Endothelial cell (in vitro differentiated cells): ENCODE measurements around the gene EVC. TPM values are rescaled to one million over a fixed set of nuclear protein-coding genes. Genes with fewer than 3 reads are reported as not detected.

Experiments
- DNase-seq: peaks from one replicate; pipeline ENCODE4 v3.0.0; 2021; ENCODE audit warnings: low spot score
- H3K27ac Mint-ChIP-seq: one replicate; pipeline ENCODE4 v1.8.0; 2021; ENCODE audit warnings: mixed read lengths, inconsistent platforms; ENCODE audit not compliant: unreplicated experiment
- H3K27me3 Mint-ChIP-seq: one replicate; pipeline ENCODE4 v1.8.0; 2021; ENCODE audit warnings: mild to moderate bottlenecking, moderate library complexity, mixed read lengths, inconsistent platforms; ENCODE audit not compliant: unreplicated experiment
- H3K36me3 Mint-ChIP-seq: one replicate; pipeline ENCODE4 v1.8.0; 2021; ENCODE audit warnings: mild to moderate bottlenecking, low read depth, mixed read lengths, inconsistent platforms; ENCODE audit not compliant: unreplicated experiment
- H3K4me1 Mint-ChIP-seq: one replicate; pipeline ENCODE4 v1.8.0; 2021; ENCODE audit warnings: mild to moderate bottlenecking, mixed read lengths, inconsistent platforms; ENCODE audit not compliant: unreplicated experiment
- H3K4me3 Mint-ChIP-seq: one replicate; pipeline ENCODE4 v1.8.0; 2021; ENCODE audit warnings: mild to moderate bottlenecking, mixed read lengths, inconsistent platforms; ENCODE audit not compliant: unreplicated experiment
- H3K9me3 Mint-ChIP-seq: one replicate; pipeline ENCODE4 v1.8.0; 2021; ENCODE audit warnings: mixed read lengths, inconsistent platforms; ENCODE audit not compliant: unreplicated experiment
- CTCF ChIP-seq: fragments of 200-600 bp; sonication (generic); IDR thresholded peaks from one replicate; pipeline ENCODE4 v1.5.0; 2021; ENCODE audit warnings: antibody characterized with exemption; ENCODE audit not compliant: unreplicated experiment
- long read RNA-seq: library from polyadenylated mRNA; unstranded; transcript quantifications from one replicate; pipeline ENCODE4 v2.0.0, GENCODE V29; 2020; ENCODE audit not compliant: unreplicated experiment
- total RNA-seq: library from RNA; stranded (reverse); fragmentation: NEBNext Ultra II Directional; extraction: Animal tissue kit (Norgen Biotek cat#: 25700); gene quantifications from one replicate; pipeline ENCODE4 v1.2.1, GENCODE V29; 2021; ENCODE audit not compliant: unreplicated experiment

EVC gene
- 14.9 TPM for total RNA-seq
- long read RNA-seq: 0 reads

- Mint-ChIP-seq H3K27me3 (peaks cover 19% of the 10 kb centered on the region), H3K27ac (no peak within 1 kb of the TSS), H3K36me3 (peaks cover 16% of the 10 kb centered on the region), H3K4me3 (peak within 1 kb of the TSS; percentile 90), H3K4me1 (peaks cover 28% of the 10 kb centered on the region), H3K9me3 (peaks cover 6% of the 10 kb centered on the region)
- no peak for TF ChIP-seq CTCF
- DNase-seq: peak; percentile 72
These were observed at the start of gene EVC for GRCh38 chr4:5710961-5711478. Gene EVC (plus strand): TSS chr4:5711201. CDS start chr4:5711381, 180 bp downstream.

- no peak for DNase-seq
These were observed 49.8 kb upstream of the EVC start for GRCh38 chr4:5661237-5661636.

GRCh38 chr4:5662555-5662954, 48.4 kb upstream of the EVC start:
- H3K27ac Mint-ChIP-seq: no peak overlapping the region
- no peak overlapping the region for H3K4me3 Mint-ChIP-seq
- H3K27me3 Mint-ChIP-seq: peaks cover 1% of the 10 kb centered on the region
- no peaks in the 10 kb centered on the region for H3K4me1 Mint-ChIP-seq
- no peaks in the 10 kb centered on the region for H3K9me3 Mint-ChIP-seq
- DNase-seq: no peak
- peaks cover 19% of the 10 kb centered on the region for H3K36me3 Mint-ChIP-seq
- TF ChIP-seq CTCF: no peak

More at GRCh38 chr4:5661237-5661636, 49.8 kb upstream of the EVC start:
- Mint-ChIP-seq H3K27me3 (peaks cover 1% of the 10 kb centered on the region), H3K4me3 (no peak overlapping the region), H3K36me3 (peaks cover 28% of the 10 kb centered on the region), H3K4me1 (no peaks in the 10 kb centered on the region), H3K9me3 (no peaks in the 10 kb centered on the region), H3K27ac (no peak overlapping the region)
- no peak for TF ChIP-seq CTCF

- Mint-ChIP-seq H3K4me3 (no peak overlapping the region), H3K27ac (no peak overlapping the region), H3K27me3 (peaks cover 2% of the 10 kb centered on the region), H3K4me1 (no peaks in the 10 kb centered on the region), H3K36me3 (peaks cover 27% of the 10 kb centered on the region), H3K9me3 (no peaks in the 10 kb centered on the region)
- TF ChIP-seq CTCF: no peak
- no peak for DNase-seq
These were observed 46.2 kb upstream of the EVC start for GRCh38 chr4:5664778-5665177.

GRCh38 chr4:5666741-5667140, 44.3 kb upstream of the EVC start:
- Mint-ChIP-seq H3K36me3 (peaks cover 16% of the 10 kb centered on the region), H3K9me3 (no peaks in the 10 kb centered on the region), H3K27me3 (peaks cover 2% of the 10 kb centered on the region), H3K27ac (no peak overlapping the region), H3K4me3 (no peak overlapping the region), H3K4me1 (no peaks in the 10 kb centered on the region)
- no peak for DNase-seq
- TF ChIP-seq CTCF: no peak
